Measurements from ENCODE around the gene POU4F1.

GRCh38 chr13:78652651-78653050 is 49.3 kb upstream of the POU4F1 start:
- TF ChIP-seq, protein P1, sequence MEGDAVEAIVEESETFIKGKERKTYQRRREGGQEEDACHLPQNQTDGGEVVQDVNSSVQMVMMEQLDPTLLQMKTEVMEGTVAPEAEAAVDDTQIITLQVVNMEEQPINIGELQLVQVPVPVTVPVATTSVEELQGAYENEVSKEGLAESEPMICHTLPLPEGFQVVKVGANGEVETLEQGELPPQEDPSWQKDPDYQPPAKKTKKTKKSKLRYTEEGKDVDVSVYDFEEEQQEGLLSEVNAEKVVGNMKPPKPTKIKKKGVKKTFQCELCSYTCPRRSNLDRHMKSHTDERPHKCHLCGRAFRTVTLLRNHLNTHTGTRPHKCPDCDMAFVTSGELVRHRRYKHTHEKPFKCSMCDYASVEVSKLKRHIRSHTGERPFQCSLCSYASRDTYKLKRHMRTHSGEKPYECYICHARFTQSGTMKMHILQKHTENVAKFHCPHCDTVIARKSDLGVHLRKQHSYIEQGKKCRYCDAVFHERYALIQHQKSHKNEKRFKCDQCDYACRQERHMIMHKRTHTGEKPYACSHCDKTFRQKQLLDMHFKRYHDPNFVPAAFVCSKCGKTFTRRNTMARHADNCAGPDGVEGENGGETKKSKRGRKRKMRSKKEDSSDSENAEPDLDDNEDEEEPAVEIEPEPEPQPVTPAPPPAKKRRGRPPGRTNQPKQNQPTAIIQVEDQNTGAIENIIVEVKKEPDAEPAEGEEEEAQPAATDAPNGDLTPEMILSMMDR (IDR thresholded peaks at IDR 0.05) = no peak
- TF ChIP-seq POLR2A (IDR thresholded peaks at IDR 0.05) = no peak
- TF ChIP-seq POLR2AphosphoS5 (IDR thresholded peaks at IDR 0.05) = no peak
- no peak for TF ChIP-seq EP300 (IDR thresholded peaks at IDR 0.05)

Measured in sigmoid colon (tissue), 4 donors.